ENCODE data around the gene FCSK.

The FCSK gene

DNA sequence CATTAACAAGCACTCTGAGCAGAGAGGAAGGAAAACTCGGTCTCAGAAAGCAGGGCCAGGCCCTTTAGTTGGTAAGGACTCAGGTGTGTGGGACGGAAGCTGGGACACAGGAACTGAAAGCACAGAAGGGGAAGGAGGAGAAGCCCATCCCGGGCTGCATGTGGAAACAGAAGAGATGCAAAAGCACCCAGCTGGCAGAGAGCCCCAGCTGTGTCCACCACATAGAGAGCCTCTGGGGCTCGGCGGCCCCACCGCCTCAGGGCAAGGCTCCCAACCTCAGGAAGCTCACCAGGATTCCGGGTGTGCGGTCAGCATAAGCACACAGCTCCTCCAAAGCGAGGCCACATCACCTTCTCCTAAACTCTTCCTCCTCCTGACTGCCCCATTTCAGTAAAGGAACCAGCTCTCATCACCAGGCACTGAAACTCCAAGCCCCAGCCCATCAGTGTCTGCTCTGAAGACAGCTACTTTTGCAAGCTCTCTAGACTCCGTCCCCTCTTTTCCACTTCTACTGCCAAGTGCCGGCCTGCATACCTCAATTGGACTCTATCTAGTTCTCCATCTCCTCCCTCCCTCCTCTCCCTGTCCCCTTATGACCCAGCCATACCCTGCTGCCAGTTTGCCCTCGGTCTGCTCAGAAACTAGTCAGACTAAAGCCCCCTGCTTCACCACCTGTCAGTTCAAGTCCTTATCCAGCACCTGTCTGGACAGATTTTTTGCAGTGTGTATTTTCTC is 21.5 kb upstream of the FCSK start:
- H3K9me3 ChIP-seq (ENCODE audit: control insufficient read depth, insufficient read depth, low read length): no peaks in the 10 kb centered on the region
- no peak overlapping the region for H3K4me3 ChIP-seq (ENCODE audit: low read depth, low read length)
- peak overlapping the region; percentile 48 for H3K27ac ChIP-seq (ENCODE audit: low read depth, low read length)
- H3K4me1 ChIP-seq (ENCODE audit: control insufficient read depth, insufficient read depth, low read length): peaks cover 59% of the 10 kb centered on the region
- H3K27me3 ChIP-seq (ENCODE audit: control insufficient read depth, insufficient read depth, low read length): no peaks in the 10 kb centered on the region
- no peaks in the 10 kb centered on the region for H3K36me3 ChIP-seq (ENCODE audit: control insufficient read depth, insufficient read depth, low read length)
- 0 out of 2 replicates have a peak overlapping the region, but pooled peaks have one; percentile 6 for H3K9ac ChIP-seq (ENCODE audit: low read depth, low read length)

DNA sequence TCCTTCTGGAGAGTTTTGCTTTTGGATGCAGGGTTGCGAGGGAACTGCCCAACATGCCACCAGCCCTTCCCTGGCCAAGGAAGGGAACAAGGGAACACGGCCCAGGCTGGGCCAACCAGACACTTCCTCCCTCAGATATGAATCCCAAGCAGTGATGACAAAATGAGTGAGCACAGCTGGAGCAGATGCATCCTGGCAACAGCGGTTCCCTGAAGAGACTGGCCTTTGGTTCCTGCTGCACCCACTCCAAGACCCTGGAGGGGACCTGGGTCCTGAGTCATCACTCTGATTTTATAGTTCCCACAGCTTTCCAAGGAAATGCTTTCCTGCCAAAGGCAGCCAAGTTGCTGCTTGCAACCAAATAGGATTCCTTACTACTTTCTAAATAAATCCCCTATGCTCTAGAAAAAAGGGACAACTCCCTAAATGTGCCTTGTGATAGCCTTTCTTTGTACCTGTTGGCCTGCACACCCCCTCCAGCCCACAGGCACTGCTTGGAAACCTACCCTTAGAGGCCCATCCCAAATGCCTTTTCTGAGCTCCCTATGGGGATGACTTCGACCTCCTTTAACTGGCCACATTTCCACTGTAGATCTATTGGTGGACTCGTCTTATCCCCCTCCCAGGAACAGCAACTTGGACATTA is 20.8 kb upstream of the FCSK start:
- Histone ChIP-seq H3K9me3 (ENCODE audit: control insufficient read depth, insufficient read depth, low read length) (no peaks in the 10 kb centered on the region), H3K9ac (ENCODE audit: low read depth, low read length) (no peak overlapping the region), H3K27ac (ENCODE audit: low read depth, low read length) (peak overlapping the region; percentile 48), H3K4me1 (ENCODE audit: control insufficient read depth, insufficient read depth, low read length) (peaks cover 56% of the 10 kb centered on the region), H3K36me3 (ENCODE audit: control insufficient read depth, insufficient read depth, low read length) (no peaks in the 10 kb centered on the region), H3K4me3 (ENCODE audit: low read depth, low read length) (no peak overlapping the region), H3K27me3 (ENCODE audit: control insufficient read depth, insufficient read depth, low read length) (no peaks in the 10 kb centered on the region)

DNA sequence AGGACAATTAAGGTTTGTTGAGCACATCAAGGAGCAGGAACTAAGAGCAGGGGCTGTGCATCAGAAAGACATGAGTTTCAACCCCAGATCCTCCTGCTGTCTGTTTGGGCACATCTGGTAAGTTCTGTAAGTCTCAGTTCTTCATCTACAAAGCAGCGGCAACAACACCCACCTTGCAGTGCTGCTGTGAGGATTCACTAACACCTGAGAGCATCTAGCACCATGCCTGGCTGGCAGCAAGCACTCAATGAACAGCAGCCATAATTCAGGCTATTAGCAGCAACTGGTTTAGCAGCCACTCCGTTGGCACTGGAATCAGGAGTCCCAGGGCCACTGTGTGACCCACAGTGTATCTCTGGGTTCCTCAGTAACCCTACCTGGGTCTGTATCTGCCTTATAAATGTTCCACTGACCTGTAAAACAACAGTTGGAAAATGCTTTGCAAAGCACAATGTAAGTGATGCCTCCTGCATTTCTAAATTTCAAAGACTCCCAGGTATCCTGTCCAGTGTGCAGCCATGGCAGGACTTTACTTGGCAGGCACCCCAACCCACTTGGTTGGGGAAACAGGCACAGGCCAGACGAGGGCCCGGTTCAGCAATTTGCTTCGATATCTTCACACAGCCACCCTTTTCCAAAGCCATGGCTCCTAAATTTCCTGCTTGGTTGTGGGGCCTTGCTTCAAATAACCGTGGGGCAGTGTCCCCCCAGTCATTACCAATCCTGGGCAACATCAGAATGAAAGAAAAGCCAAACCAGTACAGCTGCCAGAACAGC is 19.7 kb upstream of the FCSK start:
- no peak overlapping the region for H3K27ac ChIP-seq (ENCODE audit: low read depth, low read length)
- H3K9ac ChIP-seq (ENCODE audit: low read depth, low read length): no peak overlapping the region
- no peaks in the 10 kb centered on the region for H3K27me3 ChIP-seq (ENCODE audit: control insufficient read depth, insufficient read depth, low read length)
- no peak overlapping the region for H3K4me3 ChIP-seq (ENCODE audit: low read depth, low read length)
- H3K36me3 ChIP-seq (ENCODE audit: control insufficient read depth, insufficient read depth, low read length): no peaks in the 10 kb centered on the region
- no peaks in the 10 kb centered on the region for H3K9me3 ChIP-seq (ENCODE audit: control insufficient read depth, insufficient read depth, low read length)
- peaks cover 51% of the 10 kb centered on the region for H3K4me1 ChIP-seq (ENCODE audit: control insufficient read depth, insufficient read depth, low read length)

DNA sequence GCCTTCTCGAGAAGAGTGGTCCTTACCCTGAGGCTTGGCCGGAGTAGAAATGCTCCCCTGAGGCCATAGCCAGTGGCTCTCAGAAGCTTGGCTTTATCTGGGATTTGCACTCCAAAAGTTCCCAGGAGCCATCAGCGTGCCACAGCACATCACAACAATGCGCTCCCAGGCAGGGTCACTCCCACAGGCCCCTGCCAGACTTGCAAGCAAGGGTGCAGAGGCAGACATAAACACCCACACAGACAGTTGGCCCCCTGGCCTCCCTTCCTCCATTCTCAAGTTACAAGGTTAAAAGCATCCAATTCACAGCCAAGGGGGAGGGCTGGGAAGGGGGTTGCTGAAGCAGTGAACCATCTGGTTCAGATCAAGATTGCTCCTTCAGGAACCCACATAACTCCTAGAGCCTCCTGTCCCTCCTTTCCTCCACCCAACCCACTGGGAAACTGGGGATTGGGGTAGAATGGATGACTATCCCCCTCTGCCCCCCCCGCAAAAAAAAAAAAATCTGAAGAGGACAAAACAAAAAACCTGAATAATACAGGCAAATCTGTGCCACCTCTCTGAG is 17.3 kb upstream of the FCSK start:
- H3K36me3 ChIP-seq (ENCODE audit: control insufficient read depth, insufficient read depth, low read length): no peaks in the 10 kb centered on the region
- peak overlapping the region; percentile 85 for H3K4me3 ChIP-seq (ENCODE audit: low read depth, low read length)
- peak overlapping the region; percentile 90 for H3K27ac ChIP-seq (ENCODE audit: low read depth, low read length)
- H3K27me3 ChIP-seq (ENCODE audit: control insufficient read depth, insufficient read depth, low read length): no peaks in the 10 kb centered on the region
- H3K9ac ChIP-seq (ENCODE audit: low read depth, low read length): no peak overlapping the region
- H3K4me1 ChIP-seq (ENCODE audit: control insufficient read depth, insufficient read depth, low read length): peaks cover 38% of the 10 kb centered on the region
- H3K9me3 ChIP-seq (ENCODE audit: control insufficient read depth, insufficient read depth, low read length): no peaks in the 10 kb centered on the region

DNA sequence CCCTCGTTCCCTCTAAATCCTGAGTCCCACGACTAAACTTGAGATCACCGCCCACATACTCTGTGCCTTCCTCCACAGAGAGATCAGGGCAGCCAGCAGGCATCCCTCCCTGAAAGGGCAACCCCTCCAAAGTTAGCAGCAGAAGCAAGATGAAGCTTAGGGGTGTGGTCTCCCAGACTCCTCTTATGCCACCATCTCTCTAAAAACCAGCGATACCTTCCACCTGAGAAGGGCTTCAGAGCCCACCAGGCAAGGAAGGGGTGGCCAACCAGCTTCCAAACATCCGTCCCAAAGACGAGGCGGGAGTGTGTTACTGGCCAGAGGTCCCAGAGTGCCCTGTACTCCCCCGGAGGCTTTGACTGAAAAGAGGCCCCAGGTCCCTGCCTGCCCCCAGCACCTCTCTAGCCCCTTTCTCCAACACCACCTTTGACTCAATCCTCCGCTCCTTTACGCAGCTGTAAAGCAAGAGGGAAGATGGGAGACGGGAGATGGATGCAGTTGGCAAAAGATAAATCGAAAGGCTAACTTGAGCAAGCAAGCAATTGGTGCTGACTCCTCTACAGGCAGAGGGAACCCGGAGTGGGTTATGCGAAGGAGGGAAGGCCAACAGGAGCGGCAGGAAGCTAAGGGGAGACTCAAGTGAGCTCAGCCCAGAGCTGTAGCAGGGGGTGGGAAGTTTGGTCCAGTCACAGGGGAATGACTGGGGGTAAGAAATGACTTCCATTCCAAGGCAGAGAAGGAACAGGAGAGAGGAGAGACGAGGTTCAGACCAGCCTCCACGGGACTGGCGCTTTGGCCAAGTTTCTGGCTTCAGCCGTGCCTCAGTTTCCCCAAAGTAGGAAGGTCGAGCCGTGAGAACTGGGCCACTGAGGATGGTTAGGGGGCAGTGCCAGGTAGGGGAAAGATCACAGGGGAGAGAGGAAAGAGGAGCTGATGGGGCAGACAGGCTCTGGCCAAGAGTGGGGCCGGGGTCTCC is 16.5 kb upstream of the FCSK start:
- H3K36me3 ChIP-seq (ENCODE audit: control insufficient read depth, insufficient read depth, low read length): no peaks in the 10 kb centered on the region
- peak overlapping the region; percentile 90 for H3K27ac ChIP-seq (ENCODE audit: low read depth, low read length)
- H3K9me3 ChIP-seq (ENCODE audit: control insufficient read depth, insufficient read depth, low read length): no peaks in the 10 kb centered on the region
- no peak overlapping the region for H3K9ac ChIP-seq (ENCODE audit: low read depth, low read length)
- no peaks in the 10 kb centered on the region for H3K27me3 ChIP-seq (ENCODE audit: control insufficient read depth, insufficient read depth, low read length)
- H3K4me3 ChIP-seq (ENCODE audit: low read depth, low read length): peak overlapping the region; percentile 85
- H3K4me1 ChIP-seq (ENCODE audit: control insufficient read depth, insufficient read depth, low read length): peaks cover 32% of the 10 kb centered on the region

DNA sequence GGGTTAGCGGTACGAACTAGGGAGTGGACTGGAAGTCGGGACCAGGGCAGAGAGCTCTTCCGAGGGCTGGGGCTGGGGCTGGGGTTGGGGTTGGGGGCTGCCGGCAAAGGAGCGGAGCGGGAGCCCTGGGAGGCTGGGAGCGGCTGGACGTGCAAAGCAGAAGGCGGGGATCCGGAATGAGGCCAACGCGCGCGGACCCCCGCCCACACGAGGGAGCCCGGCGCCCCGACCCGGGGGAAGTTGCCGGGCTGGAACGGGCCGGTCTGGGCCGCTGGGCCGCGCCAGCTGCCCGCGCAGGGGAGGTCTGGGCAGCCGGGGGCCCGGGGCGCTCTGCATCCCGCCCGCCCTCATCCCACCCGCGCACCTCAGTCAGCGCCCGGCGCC is 15.8 kb upstream of the FCSK start:
- peaks cover 25% of the 10 kb centered on the region for H3K4me1 ChIP-seq (ENCODE audit: control insufficient read depth, insufficient read depth, low read length)
- no peaks in the 10 kb centered on the region for H3K36me3 ChIP-seq (ENCODE audit: control insufficient read depth, insufficient read depth, low read length)
- peak overlapping the region; percentile 85 for H3K4me3 ChIP-seq (ENCODE audit: low read depth, low read length)
- no peaks in the 10 kb centered on the region for H3K9me3 ChIP-seq (ENCODE audit: control insufficient read depth, insufficient read depth, low read length)
- H3K9ac ChIP-seq (ENCODE audit: low read depth, low read length): no peak overlapping the region
- H3K27ac ChIP-seq (ENCODE audit: low read depth, low read length): no peak overlapping the region
- no peaks in the 10 kb centered on the region for H3K27me3 ChIP-seq (ENCODE audit: control insufficient read depth, insufficient read depth, low read length)

DNA sequence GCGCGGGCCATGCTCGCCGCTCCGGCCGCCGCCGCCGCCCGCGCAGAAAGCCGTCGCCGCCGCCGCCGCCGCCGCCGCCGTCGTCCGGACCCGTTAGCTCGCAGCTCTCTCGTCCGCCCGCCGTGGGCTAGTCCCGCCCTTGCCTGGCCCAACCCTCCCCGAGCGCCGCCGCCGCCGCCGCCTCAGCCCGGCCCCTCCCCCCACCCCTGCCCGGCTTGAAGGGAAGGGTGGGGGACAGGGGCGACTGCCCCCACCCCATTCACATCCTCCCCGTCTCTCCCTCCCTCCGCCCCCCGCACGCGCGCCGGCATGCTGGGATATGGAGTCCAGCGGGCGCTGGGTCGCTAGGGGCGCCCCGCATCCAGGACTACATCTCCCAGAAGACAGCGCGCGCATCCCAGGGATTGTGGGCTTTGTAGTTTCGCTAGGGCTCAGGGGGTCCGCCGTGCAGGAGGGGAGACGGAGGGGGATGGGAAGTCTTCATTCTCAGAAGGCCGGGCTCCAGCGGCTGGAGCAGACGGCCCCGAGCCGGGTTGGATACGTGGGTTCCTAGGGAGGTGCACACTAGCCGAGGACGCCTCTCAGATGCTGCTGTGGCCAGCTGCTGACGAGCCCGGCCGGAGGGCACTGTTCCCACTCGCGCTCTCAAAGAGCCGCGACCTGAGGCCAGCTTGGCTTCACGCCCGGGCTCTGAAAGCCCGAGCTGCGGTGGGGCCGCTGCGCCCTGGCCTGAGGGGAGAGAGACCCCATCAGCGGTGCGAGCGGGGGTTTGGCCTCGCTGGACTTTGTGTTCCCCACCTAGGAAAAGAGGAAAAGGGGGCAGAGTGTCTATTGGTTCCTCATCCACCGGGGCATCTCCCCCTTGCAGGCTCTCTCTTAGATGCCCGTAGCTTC is 15.2 kb upstream of the FCSK start, which contains the start of gene ST3GAL2:
Gene ST3GAL2 (minus strand): TSS at position 132 of the 894 bp plus-strand sequence. CDS start 40,570 bp downstream, outside the sequence.
- H3K36me3 ChIP-seq (ENCODE audit: control insufficient read depth, insufficient read depth, low read length): no peaks in the 10 kb centered on the region
- peak within 1 kb of the TSS; percentile 73 for H3K9ac ChIP-seq (ENCODE audit: low read depth, low read length)
- peaks cover 25% of the 10 kb centered on the region for H3K4me1 ChIP-seq (ENCODE audit: control insufficient read depth, insufficient read depth, low read length)
- H3K9me3 ChIP-seq (ENCODE audit: control insufficient read depth, insufficient read depth, low read length): no peaks in the 10 kb centered on the region
- H3K27me3 ChIP-seq (ENCODE audit: control insufficient read depth, insufficient read depth, low read length): no peaks in the 10 kb centered on the region
- peak within 1 kb of the TSS; percentile 90 for H3K27ac ChIP-seq (ENCODE audit: low read depth, low read length)
- H3K4me3 ChIP-seq (ENCODE audit: low read depth, low read length): peak within 1 kb of the TSS; percentile 85

DNA sequence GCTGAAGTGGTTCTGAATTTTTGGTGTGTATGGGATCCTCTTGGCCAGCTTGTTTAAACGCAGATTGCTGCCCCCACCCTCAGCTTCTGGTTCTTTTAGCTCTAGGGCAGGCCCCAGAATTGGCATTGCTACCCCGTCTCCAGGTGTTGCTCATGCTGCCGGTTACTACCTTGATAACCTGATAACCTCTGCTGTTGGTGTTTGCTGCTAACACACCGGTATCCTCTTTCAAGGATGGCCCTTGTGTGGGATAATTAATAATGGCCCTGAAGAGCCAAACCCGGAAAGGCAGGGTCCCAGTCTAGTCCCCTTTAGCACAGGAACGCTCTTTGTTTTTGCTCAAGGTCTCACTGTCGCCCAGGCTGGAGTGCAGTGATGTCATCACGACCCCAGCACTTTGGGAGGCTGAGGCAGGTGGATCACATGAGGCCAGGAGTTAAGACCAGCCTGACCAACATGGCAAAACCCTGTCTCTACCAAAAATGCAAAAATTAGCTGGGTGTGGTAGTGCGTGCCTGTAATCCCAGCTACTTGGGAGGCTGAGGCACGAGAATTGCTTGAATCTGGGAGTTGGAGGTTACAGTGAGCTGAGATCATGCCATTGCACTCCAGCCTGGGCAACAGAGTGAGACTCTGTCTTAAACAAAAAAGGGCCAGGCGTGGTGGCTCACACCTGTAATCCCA is 14.2 kb upstream of the FCSK start:
- Histone ChIP-seq H3K9me3 (ENCODE audit: control insufficient read depth, insufficient read depth, low read length) (no peaks in the 10 kb centered on the region), H3K27ac (ENCODE audit: low read depth, low read length) (no peak overlapping the region), H3K9ac (ENCODE audit: low read depth, low read length) (no peak overlapping the region), H3K4me1 (ENCODE audit: control insufficient read depth, insufficient read depth, low read length) (peaks cover 25% of the 10 kb centered on the region), H3K36me3 (ENCODE audit: control insufficient read depth, insufficient read depth, low read length) (no peaks in the 10 kb centered on the region), H3K27me3 (ENCODE audit: control insufficient read depth, insufficient read depth, low read length) (no peaks in the 10 kb centered on the region), H3K4me3 (ENCODE audit: low read depth, low read length) (peak overlapping the region; percentile 85)

DNA sequence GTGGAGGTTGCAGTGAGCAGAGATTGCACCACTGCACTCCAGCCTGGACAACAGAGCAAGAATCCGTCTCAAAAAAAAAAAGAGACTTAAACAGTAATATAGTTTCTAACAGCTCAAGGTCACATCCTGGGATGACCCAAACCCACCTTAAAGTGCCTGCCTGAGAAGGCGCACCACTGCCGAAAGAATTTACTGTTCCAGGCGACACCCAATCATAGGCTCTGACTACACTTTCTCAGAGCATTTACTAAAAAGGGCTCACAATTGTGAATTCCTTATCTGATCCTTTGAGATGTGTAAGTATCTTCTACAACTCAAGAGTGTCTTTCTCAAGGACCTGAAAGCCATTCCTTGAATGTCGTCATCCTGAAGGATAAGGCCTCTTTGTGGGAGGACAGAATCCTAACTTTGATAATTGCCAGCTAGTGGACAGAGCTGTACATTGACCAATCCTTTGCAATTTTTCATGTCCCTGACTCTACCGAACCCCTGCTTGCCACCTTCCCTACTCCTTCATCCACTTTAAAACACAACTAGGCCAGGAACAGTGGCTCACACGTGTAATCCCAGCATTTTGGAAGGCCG is 12.9 kb upstream of the FCSK start:
- no peaks in the 10 kb centered on the region for H3K36me3 ChIP-seq (ENCODE audit: control insufficient read depth, insufficient read depth, low read length)
- H3K27me3 ChIP-seq (ENCODE audit: control insufficient read depth, insufficient read depth, low read length): no peaks in the 10 kb centered on the region
- peaks cover 22% of the 10 kb centered on the region for H3K4me1 ChIP-seq (ENCODE audit: control insufficient read depth, insufficient read depth, low read length)
- no peak overlapping the region for H3K27ac ChIP-seq (ENCODE audit: low read depth, low read length)
- no peak overlapping the region for H3K9ac ChIP-seq (ENCODE audit: low read depth, low read length)
- H3K4me3 ChIP-seq (ENCODE audit: low read depth, low read length): no peak overlapping the region
- no peaks in the 10 kb centered on the region for H3K9me3 ChIP-seq (ENCODE audit: control insufficient read depth, insufficient read depth, low read length)
